Endodermal cell (in vitro differentiated cells): Measurements from ENCODE around the gene PTPRT. TPM values are rescaled to one million over a fixed set of nuclear protein-coding genes. Genes with fewer than 3 reads are reported as not detected.

Experiments
- DNase-seq: peaks from one replicate; pipeline ENCODE4 v3.0.0-alpha.2; 2017
- H3K27ac ChIP-seq: 2 replicates; pipeline ENCODE4 v1.5.1; 2013; ENCODE audit warnings: mild to moderate bottlenecking, low read depth, low read length, moderate library complexity
- H3K27me3 ChIP-seq: 2 replicates; pipeline ENCODE4 v1.6.1; 2013; ENCODE audit warnings: mild to moderate bottlenecking, low read length, moderate library complexity; ENCODE audit not compliant: insufficient read depth, control insufficient read depth, poor library complexity, severe bottlenecking
- H3K36me3 ChIP-seq: 2 replicates; pipeline ENCODE4 v1.7.0; 2013; ENCODE audit warnings: mild to moderate bottlenecking, low read length, moderate library complexity; ENCODE audit not compliant: control insufficient read depth, insufficient read depth
- H3K4me1 ChIP-seq: one replicate; pipeline ENCODE4 v1.7.0; 2013; ENCODE audit warnings: low read length; ENCODE audit not compliant: control insufficient read depth, insufficient read depth
- H3K4me3 ChIP-seq: 2 replicates; pipeline ENCODE4 v1.5.1; 2013; ENCODE audit warnings: mild to moderate bottlenecking, low read length, moderate library complexity
- H3K9ac ChIP-seq: 2 replicates; pipeline ENCODE4 v1.6.1; 2013; ENCODE audit warnings: mild to moderate bottlenecking, low read length, moderate library complexity; ENCODE audit not compliant: poor library complexity, severe bottlenecking; ENCODE audit errors: extremely low read depth
- H3K9me3 ChIP-seq: 2 replicates; pipeline ENCODE4 v1.6.1; 2013; ENCODE audit warnings: mild to moderate bottlenecking, low read length, moderate library complexity; ENCODE audit not compliant: control insufficient read depth
- H3K27ac Mint-ChIP-seq: 2 replicates; pipeline ENCODE4 v1.8.0; 2020; ENCODE audit warnings: mixed read lengths
- H3K27me3 Mint-ChIP-seq: 2 replicates; pipeline ENCODE4 v1.8.0; 2021; ENCODE audit warnings: mild to moderate bottlenecking, mixed read lengths; ENCODE audit not compliant: insufficient read depth
- H3K36me3 Mint-ChIP-seq: 2 replicates; pipeline ENCODE4 v1.8.0; 2020; ENCODE audit warnings: low read depth, mixed read lengths
- H3K4me1 Mint-ChIP-seq: 2 replicates; pipeline ENCODE4 v1.8.0; 2020; ENCODE audit warnings: mixed read lengths
- H3K4me3 Mint-ChIP-seq: 2 replicates; pipeline ENCODE4 v1.8.0; 2020; ENCODE audit warnings: mild to moderate bottlenecking, moderate library complexity, mixed read lengths
- H3K9me3 Mint-ChIP-seq: 2 replicates; pipeline ENCODE4 v1.8.0; 2020; ENCODE audit warnings: mild to moderate bottlenecking, mixed read lengths
- WGBS, 2 experiments: methylation state at CpG; one replicate each; pipeline versions ENCODE4 v1.1.5 to v1.1.7; 2013; ENCODE audit warnings: missing lambda C conversion rate in 2 of 2, mixed read lengths in 1 of 2; ENCODE audit not compliant: insufficient coverage in 1 of 2, insufficient read length in 1 of 2; 5-methylcytosine and 5-hydroxymethylcytosine counted together
- total RNA-seq, 2 donors: library from RNA; stranded (reverse); fragmentation: NEBNext Ultra II Directional in 1 of 2; extraction: Animal tissue kit (Norgen Biotek cat#: 25700) in 1 of 2; gene quantifications; 2 replicates in 1 of 2; 3 replicates in 1 of 2; pipeline ENCODE4 v1.2.1, GENCODE V29; 2021
- TF ChIP-seq, protein P1 (sequence below): fragments of 200-600 bp; sonication (generic); conservative IDR thresholded peaks from 2 replicates; pipeline ENCODE4 v1.5.0; 2021; ENCODE audit warnings: antibody characterized with exemption, mild to moderate bottlenecking

PTPRT gene
- total RNA-seq, 2 donors from 2014 or later = 2.3 to 2.7 TPM

DNA sequence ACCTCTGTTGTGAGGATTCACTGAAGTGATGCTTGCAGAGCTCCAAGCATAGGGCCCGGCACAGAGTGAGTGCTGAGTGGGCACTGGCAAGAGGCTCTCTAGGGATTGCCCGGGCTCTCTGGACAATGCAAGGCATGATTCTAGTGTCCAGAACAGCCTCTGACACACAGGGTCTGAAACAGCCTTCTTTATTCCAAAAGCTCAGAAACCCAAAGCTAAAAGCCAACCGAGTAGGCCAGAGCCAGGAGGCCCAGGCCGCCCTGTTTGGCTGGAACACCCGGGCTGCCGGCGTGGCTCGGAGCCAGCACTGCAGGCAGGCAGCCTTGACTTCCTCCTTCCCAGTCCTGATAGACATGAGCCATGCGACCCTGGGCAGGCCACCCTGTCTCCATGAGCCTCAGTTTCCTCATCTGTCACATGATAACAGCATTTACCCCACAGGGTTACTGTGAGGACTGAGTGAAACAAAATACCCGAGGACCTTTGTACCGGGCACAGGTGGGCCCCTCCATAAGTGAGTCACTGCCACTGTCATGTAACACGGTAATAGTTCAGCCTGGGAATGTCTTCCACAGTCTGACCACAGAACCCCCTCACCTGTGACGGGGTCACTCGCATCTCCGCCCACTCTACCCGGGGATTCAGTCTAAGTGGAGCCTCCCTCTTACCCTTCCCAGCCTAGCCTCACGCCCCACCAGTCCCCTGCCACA is 51.5 kb downstream of the PTPRT start:
- no peaks in the 10 kb centered on the region for H3K9me3 Mint-ChIP-seq
- Histone ChIP-seq H3K27ac (no peak overlapping the region), H3K4me3 (no peak overlapping the region), H3K27me3 (no peaks in the 10 kb centered on the region), H3K36me3 (no peaks in the 10 kb centered on the region), H3K9ac (no peak overlapping the region), H3K9me3 (no peaks in the 10 kb centered on the region), H3K4me1 (peaks cover 5% of the 10 kb centered on the region)
- TF ChIP-seq, protein P1, sequence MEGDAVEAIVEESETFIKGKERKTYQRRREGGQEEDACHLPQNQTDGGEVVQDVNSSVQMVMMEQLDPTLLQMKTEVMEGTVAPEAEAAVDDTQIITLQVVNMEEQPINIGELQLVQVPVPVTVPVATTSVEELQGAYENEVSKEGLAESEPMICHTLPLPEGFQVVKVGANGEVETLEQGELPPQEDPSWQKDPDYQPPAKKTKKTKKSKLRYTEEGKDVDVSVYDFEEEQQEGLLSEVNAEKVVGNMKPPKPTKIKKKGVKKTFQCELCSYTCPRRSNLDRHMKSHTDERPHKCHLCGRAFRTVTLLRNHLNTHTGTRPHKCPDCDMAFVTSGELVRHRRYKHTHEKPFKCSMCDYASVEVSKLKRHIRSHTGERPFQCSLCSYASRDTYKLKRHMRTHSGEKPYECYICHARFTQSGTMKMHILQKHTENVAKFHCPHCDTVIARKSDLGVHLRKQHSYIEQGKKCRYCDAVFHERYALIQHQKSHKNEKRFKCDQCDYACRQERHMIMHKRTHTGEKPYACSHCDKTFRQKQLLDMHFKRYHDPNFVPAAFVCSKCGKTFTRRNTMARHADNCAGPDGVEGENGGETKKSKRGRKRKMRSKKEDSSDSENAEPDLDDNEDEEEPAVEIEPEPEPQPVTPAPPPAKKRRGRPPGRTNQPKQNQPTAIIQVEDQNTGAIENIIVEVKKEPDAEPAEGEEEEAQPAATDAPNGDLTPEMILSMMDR = no peak
- H3K27me3 Mint-ChIP-seq = peaks cover 2% of the 10 kb centered on the region
- no peaks in the 10 kb centered on the region for H3K36me3 Mint-ChIP-seq
- no peak for DNase-seq
- H3K27ac Mint-ChIP-seq = no peak overlapping the region
- peaks cover 3% of the 10 kb centered on the region for H3K4me1 Mint-ChIP-seq
- H3K4me3 Mint-ChIP-seq = no peak overlapping the region
- WGBS, 2 experiments = 94 to 97% methylated on average over 6 to 17 of the region's 17 CpGs

DNA sequence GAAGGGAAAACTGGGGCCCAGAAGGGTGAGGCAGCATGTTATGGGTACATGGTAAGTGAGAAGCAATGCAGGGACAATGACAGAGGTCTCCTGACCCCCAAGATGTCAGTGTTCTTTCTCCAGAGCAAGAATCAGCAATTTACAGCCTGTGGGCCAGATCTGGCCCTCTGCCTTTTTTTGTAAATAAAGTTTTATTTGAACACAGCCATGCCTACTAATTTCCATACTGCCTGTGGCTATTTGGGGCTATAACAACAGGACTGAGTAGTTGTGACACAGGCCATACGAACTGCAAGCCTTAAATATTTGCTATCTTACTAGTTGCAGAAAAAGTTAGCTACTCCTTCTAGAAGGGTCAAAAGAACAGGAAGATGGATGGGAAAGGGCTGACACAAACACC is 52.5 kb downstream of the PTPRT start:
- H3K9me3 Mint-ChIP-seq = no peaks in the 10 kb centered on the region
- H3K27me3 ChIP-seq = no peaks in the 10 kb centered on the region
- H3K4me3 ChIP-seq = no peak overlapping the region
- H3K27ac Mint-ChIP-seq = no peak overlapping the region
- no peak overlapping the region for H3K27ac ChIP-seq
- no peaks in the 10 kb centered on the region for H3K9me3 ChIP-seq
- DNase-seq = no peak
- H3K4me1 Mint-ChIP-seq = no peaks in the 10 kb centered on the region
- H3K27me3 Mint-ChIP-seq = peaks cover under 1% of the 10 kb centered on the region
- no peak overlapping the region for H3K9ac ChIP-seq
- H3K4me3 Mint-ChIP-seq = no peak overlapping the region
- H3K36me3 ChIP-seq = no peaks in the 10 kb centered on the region
- TF ChIP-seq, protein P1 = no peak
- WGBS, 2 experiments = 80 to 94% methylated on average over 1 of the region's 1 CpG
- H3K36me3 Mint-ChIP-seq = no peaks in the 10 kb centered on the region
- no peaks in the 10 kb centered on the region for H3K4me1 ChIP-seq

DNA sequence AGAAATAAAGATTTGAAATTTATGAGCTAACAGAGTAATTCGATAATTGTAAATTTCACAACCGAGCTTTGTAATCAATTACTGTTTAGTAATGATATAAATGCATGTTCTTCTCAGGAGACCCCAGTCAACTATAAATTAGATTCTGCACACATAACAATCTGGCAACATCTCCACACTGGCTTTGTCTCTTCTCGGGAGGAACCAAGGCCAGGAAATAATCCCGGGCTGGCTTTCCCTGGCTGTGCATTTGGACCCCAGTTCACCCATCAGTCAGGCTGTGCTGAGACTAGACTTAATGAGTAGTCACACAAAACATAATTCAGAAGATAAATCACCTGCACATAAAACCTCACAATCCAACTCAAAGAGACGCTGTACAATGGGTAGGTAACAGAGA is 65.5 kb downstream of the PTPRT start:
- H3K9me3 Mint-ChIP-seq = no peaks in the 10 kb centered on the region

More for the DNA sequence above, 65.5 kb downstream of the PTPRT start:
- H3K9ac ChIP-seq = no peak overlapping the region
- no peak overlapping the region for H3K4me3 ChIP-seq
- DNase-seq = no peak
- H3K36me3 ChIP-seq = no peaks in the 10 kb centered on the region
- Mint-ChIP-seq H3K4me3 (no peak overlapping the region), H3K27me3 (no peaks in the 10 kb centered on the region), H3K36me3 (no peaks in the 10 kb centered on the region), H3K27ac (no peak overlapping the region), H3K4me1 (no peaks in the 10 kb centered on the region)
- TF ChIP-seq, protein P1 = no peak
- no peaks in the 10 kb centered on the region for H3K4me1 ChIP-seq
- no peak overlapping the region for H3K27ac ChIP-seq
- 88 to 94% methylated on average over 3 to 5 of the region's 5 CpGs for WGBS, 2 experiments
- H3K9me3 ChIP-seq = no peaks in the 10 kb centered on the region
- H3K27me3 ChIP-seq = no peaks in the 10 kb centered on the region
